K562 (cell line): Measurements from ENCODE around the gene LSR. TPM values are rescaled to one million over a fixed set of nuclear protein-coding genes. Genes with fewer than 3 reads are reported as not detected.

Experiments used
- BCOR ChIP-seq: fragments of 450-650 bp; IDR thresholded peaks from 2 replicates; pipeline ENCODE4 v1.6.1; 2016
- CREB1 ChIP-seq, 2 experiments: sonication (generic) in 1 of 2; formaldehyde crosslinking in 1 of 2; IDR thresholded peaks; 2 replicates each; pipeline versions ENCODE4 v1.6.1 to v1.8.0; 2012 to 2022; ENCODE audit warnings: inconsistent platforms in 1 of 2, mild to moderate bottlenecking in 1 of 2, missing genetic modification reagents in 1 of 2, moderate library complexity in 1 of 2
- HIVEP1 ChIP-seq: fragments of 250-450 bp; sonication (Bioruptor Pico); IDR thresholded peaks from 2 replicates; pipeline ENCODE4 v1.4.0; 2020; ENCODE audit warnings: mild to moderate bottlenecking
- JUN ChIP-seq, 2 experiments: sonication (generic) in 1 of 2; formaldehyde crosslinking in 1 of 2; IDR thresholded peaks; 2 replicates each; pipeline versions ENCODE4 v1.6.1 to v1.8.0; 2012 to 2022; ENCODE audit warnings: borderline replicate concordance in 2 of 2, mild to moderate bottlenecking in 2 of 2, improper control_type of control experiment in 1 of 2, low read depth in 1 of 2, low read length in 1 of 2, missing genetic modification reagents in 1 of 2
- POLR2B ChIP-seq: fragments of 450-650 bp; IDR thresholded peaks from 2 replicates; pipeline ENCODE4 v1.6.1; 2018; ENCODE audit warnings: low read depth; ENCODE audit not compliant: partially characterized antibody
- PTBP1 ChIP-seq: fragments of 200-400 bp; formaldehyde crosslinking; IDR thresholded peaks from 2 replicates; pipeline ENCODE4 v1.6.1; 2017; ENCODE audit warnings: low read depth, low read length
- SMC3 ChIP-seq: conservative IDR thresholded peaks from 2 replicates; pipeline ENCODE4 v1.6.1; 2011; ENCODE audit warnings: low read depth, low read length, improper control_type of control experiment; ENCODE audit not compliant: insufficient read depth
- SP2 ChIP-seq: IDR thresholded peaks from 2 replicates; pipeline ENCODE4 v1.6.1; 2011; ENCODE audit warnings: mild to moderate bottlenecking, low read depth, low read length, moderate library complexity; ENCODE audit not compliant: poor library complexity, severe bottlenecking; ENCODE audit errors: extremely low read depth
- TCF7L2 ChIP-seq: fragments of 150-350 bp; IDR thresholded peaks from 2 replicates; pipeline ENCODE4 v1.6.1; 2016; ENCODE audit warnings: low read depth, mild to moderate bottlenecking, low read length, moderate library complexity
- XRCC5 ChIP-seq: fragments of 200-400 bp; formaldehyde crosslinking; IDR thresholded peaks from 2 replicates; pipeline ENCODE4 v1.6.1; 2017; ENCODE audit warnings: low read depth, mild to moderate bottlenecking, low read length
- ZNF24 ChIP-seq: fragments of 450-650 bp; IDR thresholded peaks from 2 replicates; pipeline ENCODE4 v1.6.1; 2016
- polyA plus RNA-seq, 8 experiments: library from polyadenylated mRNA; depleted of rRNA in 4 of 8; stranded (reverse) in 5 of 8; unstranded in 3 of 8; fragments of >200 nt; fragmentation: Nextera tagmentation in 2 of 8; fragmentation: Illumina TruSeq in 1 of 8; extraction: Ambion mirVana in 2 of 8; extraction: Trizol in 1 of 8; gene quantifications; 2 replicates each; pipeline versions ENCODE4 v1.2.1 to v1.2.3, GENCODE V29; 2011 to 2014; ENCODE audit warnings: inconsistent platforms in 1 of 8, missing spikeins in 1 of 8
- total RNA-seq, 7 experiments: library from RNA; depleted of rRNA in 6 of 7; stranded (reverse); fragments of >200 nt in 6 of 7; fragmentation: Illumina TruSeq in 2 of 7; extraction: Trizol in 2 of 7; gene quantifications; 2 replicates each; pipeline versions ENCODE4 v1.2.1 to v1.2.3, GENCODE V29; 2011 to 2021; ENCODE audit warnings: low replicate concordance in 1 of 7
- TF ChIP-seq, protein P1 (sequence below): sonication (generic); formaldehyde crosslinking; IDR thresholded peaks from 2 replicates; pipeline ENCODE4 v1.8.0; 2022; ENCODE audit warnings: mild to moderate bottlenecking, missing genetic modification reagents
- TF ChIP-seq, protein P2 (sequence below), 2 experiments: fragments of 450-650 bp; IDR thresholded peaks; 2 replicates each; pipeline ENCODE4 v1.6.1; 2018; ENCODE audit warnings: mild to moderate bottlenecking in 2 of 2, low read depth in 1 of 2; ENCODE audit not compliant: partially characterized antibody in 2 of 2
- TF ChIP-seq, protein P3 (sequence below): fragments of 450-650 bp; formaldehyde crosslinking; IDR thresholded peaks from 2 replicates; pipeline ENCODE4 v1.4.0; 2022; ENCODE audit warnings: missing genetic modification characterization

LSR gene
- total and polyA plus RNA-seq, 9 of the 15 experiments (the other 6 are each of a cell fraction or from before 2014, with no cell fraction given): 0.44 to 87.9 (median 28.0) TPM

- TF ChIP-seq, protein P1, sequence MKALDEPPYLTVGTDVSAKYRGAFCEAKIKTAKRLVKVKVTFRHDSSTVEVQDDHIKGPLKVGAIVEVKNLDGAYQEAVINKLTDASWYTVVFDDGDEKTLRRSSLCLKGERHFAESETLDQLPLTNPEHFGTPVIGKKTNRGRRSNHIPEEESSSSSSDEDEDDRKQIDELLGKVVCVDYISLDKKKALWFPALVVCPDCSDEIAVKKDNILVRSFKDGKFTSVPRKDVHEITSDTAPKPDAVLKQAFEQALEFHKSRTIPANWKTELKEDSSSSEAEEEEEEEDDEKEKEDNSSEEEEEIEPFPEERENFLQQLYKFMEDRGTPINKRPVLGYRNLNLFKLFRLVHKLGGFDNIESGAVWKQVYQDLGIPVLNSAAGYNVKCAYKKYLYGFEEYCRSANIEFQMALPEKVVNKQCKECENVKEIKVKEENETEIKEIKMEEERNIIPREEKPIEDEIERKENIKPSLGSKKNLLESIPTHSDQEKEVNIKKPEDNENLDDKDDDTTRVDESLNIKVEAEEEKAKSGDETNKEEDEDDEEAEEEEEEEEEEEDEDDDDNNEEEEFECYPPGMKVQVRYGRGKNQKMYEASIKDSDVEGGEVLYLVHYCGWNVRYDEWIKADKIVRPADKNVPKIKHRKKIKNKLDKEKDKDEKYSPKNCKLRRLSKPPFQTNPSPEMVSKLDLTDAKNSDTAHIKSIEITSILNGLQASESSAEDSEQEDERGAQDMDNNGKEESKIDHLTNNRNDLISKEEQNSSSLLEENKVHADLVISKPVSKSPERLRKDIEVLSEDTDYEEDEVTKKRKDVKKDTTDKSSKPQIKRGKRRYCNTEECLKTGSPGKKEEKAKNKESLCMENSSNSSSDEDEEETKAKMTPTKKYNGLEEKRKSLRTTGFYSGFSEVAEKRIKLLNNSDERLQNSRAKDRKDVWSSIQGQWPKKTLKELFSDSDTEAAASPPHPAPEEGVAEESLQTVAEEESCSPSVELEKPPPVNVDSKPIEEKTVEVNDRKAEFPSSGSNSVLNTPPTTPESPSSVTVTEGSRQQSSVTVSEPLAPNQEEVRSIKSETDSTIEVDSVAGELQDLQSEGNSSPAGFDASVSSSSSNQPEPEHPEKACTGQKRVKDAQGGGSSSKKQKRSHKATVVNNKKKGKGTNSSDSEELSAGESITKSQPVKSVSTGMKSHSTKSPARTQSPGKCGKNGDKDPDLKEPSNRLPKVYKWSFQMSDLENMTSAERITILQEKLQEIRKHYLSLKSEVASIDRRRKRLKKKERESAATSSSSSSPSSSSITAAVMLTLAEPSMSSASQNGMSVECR: peak; percentile 75; the same call in 1 of the 2 replicates
- TF ChIP-seq HIVEP1 (CRISPR knock-in tag) (peak; percentile 50; the same call in 1 of the 2 replicates), ZNF24 (peak; percentile 8; the same call in 1 of the 2 replicates), TCF7L2 (no peak; the same call in 1 of the 2 replicates), PTBP1 (0 out of 2 replicates have a peak, but pooled peaks have one; percentile 49), JUN (IDR thresholded peaks at IDR 0.05; ENCODE audit: borderline replicate concordance, low read depth, low read length) (0 out of 2 replicates have a peak, but pooled peaks have one; percentile 67), JUN (CRISPR knock-in tag; IDR thresholded peaks at IDR 0.05; ENCODE audit: borderline replicate concordance) (no peak; the same call in 1 of the 2 replicates), POLR2B (peak; percentile 37), SMC3 (peak; percentile 43; the same call in 1 of the 2 replicates), SP2 (no peak), BCOR (peak; percentile 98), CREB1 (IDR thresholded peaks at IDR 0.05) (0 out of 2 replicates have a peak, but pooled peaks have one; percentile 17), CREB1 (CRISPR knock-in tag; IDR thresholded peaks at IDR 0.05) (no peak), XRCC5 (0 out of 2 replicates have a peak, but pooled peaks have one; percentile 6)
- TF ChIP-seq, protein P2, sequence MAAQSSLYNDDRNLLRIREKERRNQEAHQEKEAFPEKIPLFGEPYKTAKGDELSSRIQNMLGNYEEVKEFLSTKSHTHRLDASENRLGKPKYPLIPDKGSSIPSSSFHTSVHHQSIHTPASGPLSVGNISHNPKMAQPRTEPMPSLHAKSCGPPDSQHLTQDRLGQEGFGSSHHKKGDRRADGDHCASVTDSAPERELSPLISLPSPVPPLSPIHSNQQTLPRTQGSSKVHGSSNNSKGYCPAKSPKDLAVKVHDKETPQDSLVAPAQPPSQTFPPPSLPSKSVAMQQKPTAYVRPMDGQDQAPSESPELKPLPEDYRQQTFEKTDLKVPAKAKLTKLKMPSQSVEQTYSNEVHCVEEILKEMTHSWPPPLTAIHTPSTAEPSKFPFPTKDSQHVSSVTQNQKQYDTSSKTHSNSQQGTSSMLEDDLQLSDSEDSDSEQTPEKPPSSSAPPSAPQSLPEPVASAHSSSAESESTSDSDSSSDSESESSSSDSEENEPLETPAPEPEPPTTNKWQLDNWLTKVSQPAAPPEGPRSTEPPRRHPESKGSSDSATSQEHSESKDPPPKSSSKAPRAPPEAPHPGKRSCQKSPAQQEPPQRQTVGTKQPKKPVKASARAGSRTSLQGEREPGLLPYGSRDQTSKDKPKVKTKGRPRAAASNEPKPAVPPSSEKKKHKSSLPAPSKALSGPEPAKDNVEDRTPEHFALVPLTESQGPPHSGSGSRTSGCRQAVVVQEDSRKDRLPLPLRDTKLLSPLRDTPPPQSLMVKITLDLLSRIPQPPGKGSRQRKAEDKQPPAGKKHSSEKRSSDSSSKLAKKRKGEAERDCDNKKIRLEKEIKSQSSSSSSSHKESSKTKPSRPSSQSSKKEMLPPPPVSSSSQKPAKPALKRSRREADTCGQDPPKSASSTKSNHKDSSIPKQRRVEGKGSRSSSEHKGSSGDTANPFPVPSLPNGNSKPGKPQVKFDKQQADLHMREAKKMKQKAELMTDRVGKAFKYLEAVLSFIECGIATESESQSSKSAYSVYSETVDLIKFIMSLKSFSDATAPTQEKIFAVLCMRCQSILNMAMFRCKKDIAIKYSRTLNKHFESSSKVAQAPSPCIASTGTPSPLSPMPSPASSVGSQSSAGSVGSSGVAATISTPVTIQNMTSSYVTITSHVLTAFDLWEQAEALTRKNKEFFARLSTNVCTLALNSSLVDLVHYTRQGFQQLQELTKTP (IDR thresholded peaks at IDR 0.05; ENCODE audit: low read depth in 1 of 2, partially characterized antibody in 2 of 2): peak in 1 of 2 experiments; percentile 72
- TF ChIP-seq, protein P3, sequence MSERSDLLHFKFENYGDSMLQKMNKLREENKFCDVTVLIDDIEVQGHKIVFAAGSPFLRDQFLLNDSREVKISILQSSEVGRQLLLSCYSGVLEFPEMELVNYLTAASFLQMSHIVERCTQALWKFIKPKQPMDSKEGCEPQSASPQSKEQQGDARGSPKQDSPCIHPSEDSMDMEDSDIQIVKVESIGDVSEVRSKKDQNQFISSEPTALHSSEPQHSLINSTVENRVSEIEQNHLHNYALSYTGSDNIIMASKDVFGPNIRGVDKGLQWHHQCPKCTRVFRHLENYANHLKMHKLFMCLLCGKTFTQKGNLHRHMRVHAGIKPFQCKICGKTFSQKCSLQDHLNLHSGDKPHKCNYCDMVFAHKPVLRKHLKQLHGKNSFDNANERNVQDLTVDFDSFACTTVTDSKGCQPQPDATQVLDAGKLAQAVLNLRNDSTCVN (CRISPR knock-in tag): 0 out of 2 replicates have a peak, but pooled peaks have one; percentile 25
These were observed 1.1 kb upstream of the LSR start (continued) for GRCh38 chr19:35247526-35248309.
